Heart left ventricle (tissue), 16 donors: ENCODE results near the gene RPTOR. TPM values are rescaled to one million over a fixed set of nuclear protein-coding genes. Genes with fewer than 3 reads are reported as not detected.

Source experiments
- ATAC-seq, 4 donors: fragments of 200-7000 bp; cut with Tn5 transposase; one replicate each; pipeline ENCODE4 v1.9.1; 2020 to 2022; ENCODE audit warnings: moderate library complexity in 4 of 4, mild to moderate bottlenecking in 3 of 4, moderate number of reproducible peaks in 1 of 4
- DNase-seq, 5 donors: peaks; one replicate each; pipeline ENCODE4 v3.0.0-alpha.2; 2020
- H3K27ac ChIP-seq, 12 donors: fragments of 200-600 bp; sonication (generic) in 4 of 12; one replicate each; pipeline versions ENCODE4 v1.5.0 to v1.8.0; 2016 to 2022; ENCODE audit warnings: mild to moderate bottlenecking in 2 of 12
- H3K27me3 ChIP-seq, 9 donors: fragments of 200-600 bp; sonication (generic) in 2 of 9; one replicate each; pipeline versions ENCODE4 v1.5.1 to v1.8.0; 2016 to 2022; ENCODE audit warnings: mild to moderate bottlenecking in 3 of 9
- H3K36me3 ChIP-seq, 9 donors: fragments of 200-600 bp; sonication (generic) in 2 of 9; one replicate each; pipeline versions ENCODE4 v1.5.0 to v1.8.0; 2018 to 2022; ENCODE audit warnings: mild to moderate bottlenecking in 2 of 9
- H3K4me1 ChIP-seq, 12 donors: fragments of 200-600 bp; sonication (generic) in 4 of 12; one replicate each; pipeline versions ENCODE4 v1.5.0 to v1.8.0; 2016 to 2022; ENCODE audit warnings: mild to moderate bottlenecking in 3 of 12
- H3K4me3 ChIP-seq, 12 donors: fragments of 200-600 bp; sonication (generic) in 4 of 12; one replicate each; pipeline versions ENCODE4 v1.5.0 to v1.8.0; 2017 to 2022; ENCODE audit warnings: mild to moderate bottlenecking in 9 of 12, moderate library complexity in 4 of 12
- H3K9me3 ChIP-seq, 12 donors: fragments of 200-600 bp; sonication (generic) in 4 of 12; one replicate each; pipeline versions ENCODE4 v1.5.0 to v1.8.0; 2016 to 2022; ENCODE audit warnings: mild to moderate bottlenecking in 1 of 12
- CTCF ChIP-seq, 12 donors: fragments of 200-600 bp; sonication (generic) in 4 of 12; IDR thresholded peaks; one replicate each; pipeline versions ENCODE4 v1.5.0 to v1.8.0; 2018 to 2022; ENCODE audit warnings: antibody characterized with exemption in 12 of 12, mild to moderate bottlenecking in 5 of 12
- POLR2A ChIP-seq, 2 donors: fragments of 450-650 bp; IDR thresholded peaks; one replicate each; pipeline ENCODE4 v1.6.1; 2017; ENCODE audit warnings: antibody characterized with exemption in 2 of 2, mild to moderate bottlenecking in 2 of 2, moderate library complexity in 2 of 2
- WGBS, 4 donors: extraction: QIAGEN DNeasy Blood & Tissue Kit in 2 of 4; methylation state at CpG; one replicate each; pipeline versions ENCODE4 v1.1.5 to v1.1.7; 2013 to 2018; 5-methylcytosine and 5-hydroxymethylcytosine counted together
- intact Hi-C, 10 donors: fragments of 100-400 bp; cut with DNase I; formaldehyde crosslinking; loops; one replicate each; pipeline versions ENCODE4 v1.11.1 to v1.14.2; 2022
- polyA plus RNA-seq, 2 donors: library from polyadenylated mRNA; stranded (reverse); fragments of 200-250 nt; gene quantifications; one replicate each; pipeline ENCODE4 v1.2.3, GENCODE V29; 2013
- total RNA-seq, 9 donors: library from RNA; depleted of rRNA in 2 of 9; stranded (reverse); fragments of >200 nt in 2 of 9; fragmentation: NEBNext Ultra II Directional in 3 of 9; extraction: Animal tissue kit (Norgen Biotek cat#: 25700) in 3 of 9; gene quantifications; one replicate each; pipeline versions ENCODE4 v1.1.0 to v1.2.4, GENCODE V29; 2016 to 2023
- donor health status: ischemic (EF 13 %, LVEDD 7.1; RV severe dilation, severe dysfunction).
- donor health status: healthy with polysubstance abuse.
- donor health status: DM: no; HTN: yes; CAD: no.
- donor health status: DM: no; HTN: no; CAD: no.
- donor health status: ischemic (EF 25% LVEDD 6.9; RV normal size, moderate dysfunction).
- donor health status: ischemic (EF 25% LVEDD 5.7; RV mildly dilated, moderate dysfunction).
- donor health status: healthy.
- donor health status: DM: yes; HTN: yes; CAD: no.
- donor health status: ischemic (EF 35%, LVEDD 5.7; RV mildly dilated, moderate dysfunction).
- donor health status: nonischemic (EF 11% LVEDD 7.7; RV severe dilation, severe dysfunction).
- donor health status: DM: yes; HTN: yes; CAD: no.
- donor health status: PGD.
- donor health status: ischemic (EF 29% LVEDD 5.4; RV normal size, mild dysfunction).
- donor health status: nonischemic (EF 23%, LVEDD 6.1; RV moderate dilation, normal function).

Gene RPTOR
- total and polyA plus RNA-seq, 11 donors: 14.7 to 31.7 (median 26.0) TPM

DNA sequence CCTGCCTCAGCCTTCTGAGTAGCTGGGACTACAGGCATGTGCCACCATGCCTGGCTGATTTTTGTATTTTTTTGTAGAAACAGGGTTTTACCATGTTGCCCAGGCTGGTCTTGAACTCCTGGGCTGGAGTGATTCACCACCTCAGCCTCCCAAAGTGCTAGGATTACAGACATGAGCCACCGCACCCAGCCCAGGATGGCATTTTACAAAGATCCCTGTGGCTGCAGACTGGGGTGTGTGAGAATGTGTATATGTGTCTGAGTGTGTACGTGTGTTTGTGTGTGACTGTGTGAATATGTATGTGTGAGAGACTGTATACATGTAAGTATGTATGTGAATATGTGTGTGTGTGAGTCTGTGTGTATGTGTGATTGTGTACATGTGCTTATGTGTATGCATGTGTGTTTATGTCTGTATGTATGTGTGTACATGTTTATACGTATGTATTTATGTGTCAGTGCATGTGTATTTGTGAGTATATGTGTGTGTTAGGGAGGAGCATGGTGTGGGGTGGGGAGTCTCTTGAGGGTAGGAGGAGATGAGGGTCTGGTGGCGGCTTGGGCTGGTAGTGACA, 17.0 kb downstream of the RPTOR start:
- WGBS, 4 donors: 91 to 96% (median 95%) methylated on average over 4 of the region's 4 CpGs
- Histone ChIP-seq H3K36me3 (peaks cover 0 to 3% (median 0%) of the 10 kb centered on the region in 9 donors), H3K27ac (no peak overlapping the region), H3K9me3 (no peaks in the 10 kb centered on the region), H3K4me1 (peaks cover 0 to 16% (median 4%) of the 10 kb centered on the region in 12 donors), H3K4me3 (no peak overlapping the region), H3K27me3 (no peaks in the 10 kb centered on the region)
- intact Hi-C loops: no loop called here
- DNase-seq (no peak), ATAC-seq (no peak)
- no peak for TF ChIP-seq CTCF (IDR thresholded peaks at IDR 0.05)

GRCh38 chr17:80564545-80564944, 19.9 kb downstream of the RPTOR start:
- WGBS, 4 donors: 90 to 94% (median 90%) methylated on average over 5 of the region's 5 CpGs

GRCh38 chr17:80565343-80566053, 20.9 kb downstream of the RPTOR start:
- DNase-seq: no peak
- intact Hi-C loops: no loop called here
- Histone ChIP-seq H3K27ac (no peak overlapping the region), H3K4me3 (no peak overlapping the region), H3K27me3 (no peaks in the 10 kb centered on the region), H3K9me3 (no peaks in the 10 kb centered on the region), H3K36me3 (no peaks in the 10 kb centered on the region), H3K4me1 (peaks cover 0 to 5% (median 0%) of the 10 kb centered on the region in 12 donors)
- WGBS, 4 donors: 82 to 84% (median 83%) methylated on average over 12 of the region's 12 CpGs
- TF ChIP-seq POLR2A (IDR thresholded peaks at IDR 0.05) (no peak), CTCF (IDR thresholded peaks at IDR 0.05) (no peak)
- ATAC-seq: peak in 1 of 4 donors; percentile 22

More at GRCh38 chr17:80564545-80564944, 19.9 kb downstream of the RPTOR start:
- TF ChIP-seq POLR2A (IDR thresholded peaks at IDR 0.05) (no peak), CTCF (IDR thresholded peaks at IDR 0.05) (no peak)
- intact Hi-C loops: no loop called here
- H3K27ac ChIP-seq: no peak overlapping the region
- no peaks in the 10 kb centered on the region for H3K27me3 ChIP-seq
- no peak overlapping the region for H3K4me3 ChIP-seq
- H3K9me3 ChIP-seq: no peaks in the 10 kb centered on the region
- peaks cover 0 to 14% (median 4%) of the 10 kb centered on the region in 12 donors for H3K4me1 ChIP-seq
- ATAC-seq: no peak
- no peaks in the 10 kb centered on the region for H3K36me3 ChIP-seq
- DNase-seq: no peak

GRCh38 chr17:80566054-80566400, 21.4 kb downstream of the RPTOR start:
- ATAC-seq: no peak
- H3K4me3 ChIP-seq: no peak overlapping the region
- H3K9me3 ChIP-seq: no peaks in the 10 kb centered on the region
- no peak for TF ChIP-seq POLR2A (IDR thresholded peaks at IDR 0.05)
- no peak for TF ChIP-seq CTCF (IDR thresholded peaks at IDR 0.05)
- H3K27ac ChIP-seq: no peak overlapping the region
- no peak for DNase-seq
- no peaks in the 10 kb centered on the region for H3K36me3 ChIP-seq
- peaks cover 0 to 5% (median 0%) of the 10 kb centered on the region in 12 donors for H3K4me1 ChIP-seq
- intact Hi-C loops: no loop called here
- WGBS, 4 donors: 85 to 89% (median 88%) methylated on average over 5 of the region's 5 CpGs
- H3K27me3 ChIP-seq: no peaks in the 10 kb centered on the region
